Measurements from ENCODE around the gene C2orf80.
"Not testable (repeated sequence)": the region's sequence is repeated elsewhere in the genome, so short reads cannot be mapped to it uniquely, and the experiment has no call there.

C2orf80 gene

DNA sequence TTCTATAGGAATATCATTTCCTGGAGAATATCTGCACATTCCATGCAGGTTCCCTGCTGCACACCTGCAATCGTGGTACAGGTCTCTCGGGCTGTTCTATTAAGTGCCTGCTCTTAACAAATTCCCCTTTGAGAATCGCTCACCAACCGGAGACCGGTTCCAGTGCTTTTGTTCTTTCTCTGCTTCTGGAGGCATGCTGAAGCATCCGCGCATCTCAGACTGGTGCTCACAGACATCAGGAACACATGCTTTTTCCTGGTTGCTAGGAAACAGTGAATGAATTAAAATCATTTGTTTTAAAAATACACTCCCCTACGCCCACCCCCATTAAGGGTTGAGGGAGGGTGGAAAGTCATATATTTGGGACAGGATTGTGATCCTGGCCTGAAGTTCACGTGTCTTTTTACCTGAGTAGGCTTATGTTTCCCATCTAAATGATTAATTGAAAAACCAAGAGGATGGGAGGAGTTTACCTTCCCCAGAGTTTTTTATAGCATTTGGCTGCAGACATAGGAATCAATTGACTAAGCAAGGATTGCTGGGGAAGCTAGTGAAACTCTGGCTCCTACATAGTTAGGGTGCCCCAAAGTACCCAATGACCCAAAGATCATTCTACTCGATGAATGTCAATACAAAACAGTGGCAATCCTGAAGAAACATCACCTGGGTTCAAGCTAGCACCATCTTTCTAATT lies at the start of gene C2orf80:
Gene C2orf80 (minus strand): TSS at position 221 of the 694 bp plus-strand sequence. CDS start 3,044 bp downstream, outside the sequence.
- H3K27me3 ChIP-seq (ENCODE audit: control insufficient read depth, insufficient read depth, low read length) = no peaks in the 10 kb centered on the region
- H3K4me3 ChIP-seq (ENCODE audit: low read length) = no peak within 1 kb of the TSS
- no peak for DNase-seq (ENCODE audit: low read depth, low spot score)
- H3K9me3 ChIP-seq (ENCODE audit: control insufficient read depth, insufficient read depth, low read length) = no peaks in the 10 kb centered on the region
- no peak within 1 kb of the TSS for H3K27ac ChIP-seq (ENCODE audit: low read length)
- no peaks in the 10 kb centered on the region for H3K36me3 ChIP-seq (ENCODE audit: control insufficient read depth, insufficient read depth, low read length)
- H3K4me1 ChIP-seq (ENCODE audit: control insufficient read depth, insufficient read depth, low read length) = peaks cover 2% of the 10 kb centered on the region; the same call in 1 of the 2 replicates
- WGBS (ENCODE audit: insufficient coverage, insufficient read length) = no CpG with 5 or more reads among the region's 10 CpGs

DNA sequence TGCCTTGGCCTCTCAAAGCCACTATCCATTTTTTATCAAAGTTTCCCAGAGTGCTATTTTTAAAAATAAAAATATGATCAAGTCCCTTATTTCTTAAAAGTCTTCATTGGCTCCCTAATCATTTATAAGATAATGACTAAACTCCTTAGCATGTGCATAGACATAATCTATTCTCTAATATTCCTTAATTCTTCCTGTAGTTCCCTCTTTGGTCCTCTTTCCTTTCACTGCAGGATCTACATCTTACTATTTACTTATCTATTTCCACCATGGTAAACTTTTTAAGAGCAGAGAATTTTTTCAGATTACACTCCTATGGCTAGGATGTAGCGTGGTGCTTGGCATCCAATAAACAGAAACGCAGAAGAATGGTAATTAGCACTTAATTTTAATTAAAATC lies 46.0 kb upstream of the C2orf80 start:
- WGBS (ENCODE audit: insufficient coverage, insufficient read length) = no CpG with 5 or more reads among the region's 2 CpGs
- Histone ChIP-seq H3K4me3 (ENCODE audit: low read length) (no peak overlapping the region), H3K4me1 (ENCODE audit: control insufficient read depth, insufficient read depth, low read length) (no peaks in the 10 kb centered on the region), H3K9me3 (ENCODE audit: control insufficient read depth, insufficient read depth, low read length) (no peaks in the 10 kb centered on the region), H3K27me3 (ENCODE audit: control insufficient read depth, insufficient read depth, low read length) (no peaks in the 10 kb centered on the region), H3K36me3 (ENCODE audit: control insufficient read depth, insufficient read depth, low read length) (peaks cover 14% of the 10 kb centered on the region; the same call in 1 of the 2 replicates), H3K27ac (ENCODE audit: low read length) (no peak overlapping the region)
- DNase-seq (ENCODE audit: low read depth, low spot score) = no peak

DNA sequence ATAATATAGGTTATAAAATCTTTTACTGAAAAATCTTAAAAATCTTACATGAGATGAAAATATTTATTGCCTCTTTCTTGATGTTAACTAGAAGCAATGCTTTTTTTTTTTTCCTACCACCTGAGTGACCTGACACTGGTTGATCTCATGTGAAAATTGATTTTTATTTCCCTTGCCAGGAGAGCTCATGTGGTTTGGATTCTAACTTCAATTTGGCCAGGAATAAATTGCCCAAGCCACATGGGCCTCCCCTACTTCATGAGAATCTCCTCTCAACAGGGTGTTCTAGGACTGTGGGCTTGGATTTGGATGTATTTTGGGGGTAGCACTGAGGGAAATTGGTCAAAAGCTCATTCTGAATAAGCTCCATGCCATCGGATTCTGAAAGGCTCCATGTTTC lies 45.0 kb upstream of the C2orf80 start:
- no CpG with 5 or more reads among the region's 1 CpG for WGBS (ENCODE audit: insufficient coverage, insufficient read length)
- Histone ChIP-seq H3K4me3 (ENCODE audit: low read length) (no peak overlapping the region), H3K9me3 (ENCODE audit: control insufficient read depth, insufficient read depth, low read length) (no peaks in the 10 kb centered on the region), H3K27ac (ENCODE audit: low read length) (no peak overlapping the region), H3K27me3 (ENCODE audit: control insufficient read depth, insufficient read depth, low read length) (no peaks in the 10 kb centered on the region), H3K4me1 (ENCODE audit: control insufficient read depth, insufficient read depth, low read length) (no peaks in the 10 kb centered on the region), H3K36me3 (ENCODE audit: control insufficient read depth, insufficient read depth, low read length) (peaks cover 10% of the 10 kb centered on the region; the same call in 1 of the 2 replicates)
- DNase-seq (ENCODE audit: low read depth, low spot score) = no peak

DNA sequence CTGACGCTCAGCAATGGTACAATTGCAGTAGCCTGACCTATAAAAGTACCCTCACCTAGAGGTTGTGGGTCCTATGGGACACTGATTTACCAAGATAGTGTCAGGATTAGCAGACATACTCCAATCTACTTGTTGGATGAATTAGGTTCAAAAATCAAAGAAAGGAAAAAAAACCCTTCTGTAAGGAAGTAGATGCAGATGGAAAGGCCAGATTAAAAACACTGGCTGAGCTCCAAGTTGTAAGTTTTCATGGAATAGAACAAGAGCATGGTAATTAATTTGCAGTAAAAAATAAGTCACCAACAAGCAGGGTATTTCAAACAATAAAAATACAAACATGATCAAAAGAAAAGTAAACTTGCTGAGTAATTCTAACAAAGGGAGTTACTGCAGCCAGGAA lies 38.6 kb upstream of the C2orf80 start:
- WGBS (ENCODE audit: insufficient coverage, insufficient read length) = no CpG with 5 or more reads among the region's 1 CpG
- H3K36me3 ChIP-seq (ENCODE audit: control insufficient read depth, insufficient read depth, low read length) = no peaks in the 10 kb centered on the region

DNA sequence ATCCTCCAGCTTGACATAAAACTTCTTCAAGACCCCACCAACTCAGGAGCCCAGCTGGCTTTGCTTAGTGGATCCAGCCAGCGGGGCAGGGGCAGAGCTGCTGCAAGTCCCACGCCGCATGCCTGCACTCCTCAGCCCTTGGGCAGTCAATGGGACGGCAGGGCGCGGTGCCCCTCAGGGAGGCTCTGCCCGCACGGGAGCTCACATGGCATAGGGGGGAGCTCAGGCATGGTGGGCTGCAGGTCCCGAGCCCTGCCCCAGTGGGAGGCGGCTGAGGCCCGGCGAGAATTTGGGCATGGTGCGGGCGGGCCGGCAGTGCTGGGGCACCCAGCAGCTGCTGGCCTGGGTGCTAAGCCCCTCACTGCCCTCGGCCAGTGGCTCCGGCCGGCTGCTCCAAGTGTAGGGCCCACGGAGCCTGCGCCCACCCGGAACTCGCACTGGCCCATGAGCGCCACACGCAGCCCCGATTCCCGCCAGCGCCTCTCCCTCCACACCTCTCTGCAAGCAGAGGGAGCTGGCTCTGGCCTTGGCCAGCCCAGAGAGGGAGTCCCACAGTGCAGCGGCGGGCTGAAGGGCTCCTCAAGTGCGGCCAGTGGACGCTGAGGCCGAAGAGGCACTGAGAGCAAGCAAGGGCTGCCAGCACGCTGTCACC lies 37.9 kb upstream of the C2orf80 start:
- Histone ChIP-seq H3K9me3 (ENCODE audit: control insufficient read depth, insufficient read depth, low read length) (no peaks in the 10 kb centered on the region), H3K27me3 (ENCODE audit: control insufficient read depth, insufficient read depth, low read length) (no peaks in the 10 kb centered on the region), H3K4me1 (ENCODE audit: control insufficient read depth, insufficient read depth, low read length) (no peaks in the 10 kb centered on the region), H3K36me3 (ENCODE audit: control insufficient read depth, insufficient read depth, low read length) (no peaks in the 10 kb centered on the region), H3K4me3 (ENCODE audit: low read length) (no peak overlapping the region), H3K27ac (ENCODE audit: low read length) (no peak overlapping the region)
- no CpG with 5 or more reads among the region's 33 CpGs for WGBS (ENCODE audit: insufficient coverage, insufficient read length)
- no peak for DNase-seq (ENCODE audit: low read depth, low spot score)

More for the DNA sequence above, 38.6 kb upstream of the C2orf80 start:
- Histone ChIP-seq H3K4me3 (ENCODE audit: low read length) (no peak overlapping the region), H3K4me1 (ENCODE audit: control insufficient read depth, insufficient read depth, low read length) (no peaks in the 10 kb centered on the region), H3K9me3 (ENCODE audit: control insufficient read depth, insufficient read depth, low read length) (no peaks in the 10 kb centered on the region), H3K27ac (ENCODE audit: low read length) (no peak overlapping the region), H3K27me3 (ENCODE audit: control insufficient read depth, insufficient read depth, low read length) (no peaks in the 10 kb centered on the region)
- no peak for DNase-seq (ENCODE audit: low read depth, low spot score)

DNA sequence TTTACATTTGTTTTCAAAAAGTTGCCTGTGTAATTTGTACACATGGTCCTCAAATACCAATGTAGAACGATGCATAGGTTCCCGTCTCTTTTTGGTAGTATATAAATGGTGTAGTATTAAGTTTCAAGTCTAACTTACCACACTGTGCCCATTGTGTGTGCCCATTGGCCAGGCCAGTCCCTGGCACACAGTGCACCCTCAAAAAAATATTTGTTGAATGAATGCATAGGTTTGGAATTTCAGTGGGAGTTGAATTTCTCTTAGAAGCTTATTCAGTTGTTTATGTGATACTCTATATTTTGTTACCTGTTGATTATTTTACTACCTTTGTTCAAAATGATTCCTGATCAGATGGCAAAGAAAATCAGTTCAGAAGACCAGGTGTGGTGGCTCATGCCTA lies 35.0 kb upstream of the C2orf80 start:
- no peak for DNase-seq (ENCODE audit: low read depth, low spot score)
- Histone ChIP-seq H3K27me3 (ENCODE audit: control insufficient read depth, insufficient read depth, low read length) (no peaks in the 10 kb centered on the region), H3K36me3 (ENCODE audit: control insufficient read depth, insufficient read depth, low read length) (no peaks in the 10 kb centered on the region), H3K27ac (ENCODE audit: low read length) (no peak overlapping the region), H3K4me1 (ENCODE audit: control insufficient read depth, insufficient read depth, low read length) (no peaks in the 10 kb centered on the region), H3K9me3 (ENCODE audit: control insufficient read depth, insufficient read depth, low read length) (no peaks in the 10 kb centered on the region; the same call in 1 of the 2 replicates), H3K4me3 (ENCODE audit: low read length) (no peak overlapping the region)
- no CpG with 5 or more reads among the region's 2 CpGs for WGBS (ENCODE audit: insufficient coverage, insufficient read length)

DNA sequence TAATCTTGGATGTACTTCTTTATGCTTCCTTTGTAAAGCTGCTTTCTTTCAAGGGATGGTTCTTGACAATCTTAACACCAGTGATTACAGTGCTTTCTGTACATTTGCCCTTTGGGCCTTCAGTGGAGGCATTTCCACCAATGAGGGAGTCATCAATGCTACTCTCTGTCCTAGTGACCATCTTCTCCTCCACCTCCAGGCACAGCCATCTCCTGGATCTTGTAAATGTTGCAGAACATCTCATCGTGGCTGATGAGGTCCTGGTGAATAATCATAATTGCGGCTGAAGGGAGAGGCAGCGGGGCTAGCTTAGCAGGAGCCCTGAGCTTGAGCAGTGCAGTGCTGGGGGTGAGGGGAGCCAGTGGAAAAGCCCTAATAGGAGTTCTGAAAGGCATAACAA lies 32.5 kb upstream of the C2orf80 start:
- H3K4me3 ChIP-seq (ENCODE audit: low read length) = no peak overlapping the region
- H3K9me3 ChIP-seq (ENCODE audit: control insufficient read depth, insufficient read depth, low read length) = no peaks in the 10 kb centered on the region; the same call in 1 of the 2 replicates
- no peaks in the 10 kb centered on the region for H3K36me3 ChIP-seq (ENCODE audit: control insufficient read depth, insufficient read depth, low read length)
- DNase-seq (ENCODE audit: low read depth, low spot score) = no peak
- H3K27ac ChIP-seq (ENCODE audit: low read length) = no peak overlapping the region
- no peaks in the 10 kb centered on the region for H3K27me3 ChIP-seq (ENCODE audit: control insufficient read depth, insufficient read depth, low read length)
- H3K4me1 ChIP-seq (ENCODE audit: control insufficient read depth, insufficient read depth, low read length) = no peaks in the 10 kb centered on the region
- WGBS (ENCODE audit: insufficient coverage, insufficient read length) = no CpG with 5 or more reads among the region's 3 CpGs

DNA sequence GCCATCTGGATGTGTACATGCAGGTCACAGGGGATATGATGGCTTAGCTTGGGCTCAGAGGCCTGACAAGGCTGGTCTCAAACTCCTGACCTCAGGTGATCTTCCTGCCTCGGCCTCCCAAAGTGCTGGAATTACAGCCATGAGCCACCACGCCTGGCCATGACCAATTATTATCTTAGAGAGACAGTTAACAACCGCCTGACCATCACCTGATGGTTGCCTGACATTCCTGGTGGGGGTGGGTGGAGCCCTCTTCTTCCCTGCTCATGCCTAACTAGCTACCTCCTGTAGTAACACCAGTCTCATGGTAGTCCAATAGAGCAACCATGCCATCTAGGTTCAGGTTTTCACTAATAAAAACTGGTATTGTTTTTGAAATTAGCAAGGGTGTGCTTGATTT lies 32.0 kb upstream of the C2orf80 start:
- not testable (repeated sequence) for H3K4me1 ChIP-seq (ENCODE audit: control insufficient read depth, insufficient read depth, low read length)

DNA sequence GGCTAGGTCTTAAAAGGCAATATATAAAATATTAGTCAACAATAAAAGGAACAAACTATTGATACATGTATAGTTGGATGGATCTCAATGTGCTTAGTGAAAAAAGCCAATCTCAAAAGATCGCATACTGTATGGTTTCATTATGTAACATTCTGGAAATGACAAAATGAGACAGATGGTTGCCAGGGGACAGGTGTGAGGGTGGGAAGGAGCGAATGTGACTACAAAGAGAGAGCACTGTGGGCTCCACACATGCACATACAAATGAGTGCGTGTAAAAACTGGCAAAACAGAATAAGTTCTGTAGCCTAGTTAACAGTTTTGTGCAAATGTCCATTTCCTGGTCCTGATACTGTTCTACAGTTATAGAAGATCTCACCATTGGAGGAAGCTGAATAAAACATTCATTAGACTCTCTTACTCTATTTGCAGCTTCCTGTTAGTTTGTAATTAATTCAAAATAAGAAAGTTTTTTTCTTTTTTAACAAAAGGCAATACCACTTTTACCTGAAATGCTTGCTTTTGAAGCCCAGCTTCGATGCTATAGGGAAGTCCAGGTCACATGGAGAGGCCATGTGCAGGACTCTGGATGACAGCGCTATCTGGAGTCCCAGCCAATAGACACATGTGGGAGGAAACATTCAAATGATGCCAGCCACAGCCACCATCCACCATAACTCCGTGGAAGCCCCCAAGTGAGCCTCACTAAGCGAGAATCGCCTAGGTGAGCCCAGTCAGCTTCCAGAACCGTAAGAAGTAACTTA lies 21.0 kb upstream of the C2orf80 start:
- no peak for DNase-seq (ENCODE audit: low read depth, low spot score)
- H3K4me1 ChIP-seq (ENCODE audit: control insufficient read depth, insufficient read depth, low read length) = no peaks in the 10 kb centered on the region
- H3K36me3 ChIP-seq (ENCODE audit: control insufficient read depth, insufficient read depth, low read length) = no peaks in the 10 kb centered on the region
- no peaks in the 10 kb centered on the region for H3K9me3 ChIP-seq (ENCODE audit: control insufficient read depth, insufficient read depth, low read length)
- no CpG with 5 or more reads among the region's 9 CpGs for WGBS (ENCODE audit: insufficient coverage, insufficient read length)
- no peak overlapping the region for H3K27ac ChIP-seq (ENCODE audit: low read length)
- no peaks in the 10 kb centered on the region for H3K27me3 ChIP-seq (ENCODE audit: control insufficient read depth, insufficient read depth, low read length)
- H3K4me3 ChIP-seq (ENCODE audit: low read length) = no peak overlapping the region

More for the DNA sequence above, 32.0 kb upstream of the C2orf80 start:
- DNase-seq (ENCODE audit: low read depth, low spot score); H3K36me3 ChIP-seq (ENCODE audit: control insufficient read depth, insufficient read depth, low read length); H3K9me3 ChIP-seq (ENCODE audit: control insufficient read depth, insufficient read depth, low read length); H3K27me3 ChIP-seq (ENCODE audit: control insufficient read depth, insufficient read depth, low read length); H3K4me3 ChIP-seq (ENCODE audit: low read length); H3K27ac ChIP-seq (ENCODE audit: low read length): not testable (repeated sequence)
- WGBS (ENCODE audit: insufficient coverage, insufficient read length) = no CpG with 5 or more reads among the region's 3 CpGs

DNA sequence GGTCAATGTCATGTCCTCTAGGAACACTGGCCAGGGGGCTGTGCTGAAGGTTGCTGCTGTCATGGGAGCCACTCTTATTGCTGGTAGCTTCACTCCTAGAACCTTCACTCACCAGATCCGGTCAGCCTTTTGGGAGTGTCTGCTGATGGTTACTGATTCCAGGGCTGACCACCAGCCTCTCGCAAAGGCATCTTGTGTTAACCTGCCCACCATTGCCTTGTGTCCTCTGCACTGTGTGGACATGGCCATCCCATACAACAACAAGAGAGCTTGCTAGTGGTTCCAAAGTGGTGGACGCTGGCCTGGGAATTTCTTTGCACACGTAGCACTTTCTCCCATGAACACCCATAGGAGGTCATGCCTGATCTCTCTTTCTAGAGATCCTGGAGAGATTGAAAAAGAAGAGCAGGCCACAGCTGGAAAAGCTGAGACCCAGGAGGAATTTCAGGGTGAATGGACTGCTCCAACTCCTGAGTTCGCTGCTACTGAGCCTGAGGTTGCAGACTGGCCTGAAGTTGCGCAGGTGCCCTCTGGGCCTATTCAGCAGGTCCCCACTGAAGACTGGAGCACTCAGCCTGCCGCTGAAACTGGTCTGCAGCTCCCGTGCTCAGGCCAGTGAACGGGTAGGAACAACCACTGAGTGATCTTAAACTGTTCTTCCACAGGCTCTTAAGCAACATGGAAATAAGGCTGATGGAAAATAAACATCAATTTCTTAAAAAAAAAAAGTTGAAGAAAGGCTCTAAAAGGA lies 18.7 kb upstream of the C2orf80 start:
- H3K9me3 ChIP-seq (ENCODE audit: control insufficient read depth, insufficient read depth, low read length) = no peaks in the 10 kb centered on the region
- no peak overlapping the region for H3K27ac ChIP-seq (ENCODE audit: low read length)
- WGBS (ENCODE audit: insufficient coverage, insufficient read length) = no CpG with 5 or more reads among the region's 9 CpGs
- H3K4me1 ChIP-seq (ENCODE audit: control insufficient read depth, insufficient read depth, low read length) = no peaks in the 10 kb centered on the region
- no peak overlapping the region for H3K4me3 ChIP-seq (ENCODE audit: low read length)
- no peaks in the 10 kb centered on the region for H3K36me3 ChIP-seq (ENCODE audit: control insufficient read depth, insufficient read depth, low read length)
- H3K27me3 ChIP-seq (ENCODE audit: control insufficient read depth, insufficient read depth, low read length) = no peaks in the 10 kb centered on the region
- no peak for DNase-seq (ENCODE audit: low read depth, low spot score)
